ENCODE measurements around the gene THADA. TPM values are rescaled to one million over a fixed set of nuclear protein-coding genes. Genes with fewer than 3 reads are reported as not detected.

Gene THADA
- polyA plus RNA-seq, 1 donor (not counting 4 experiments of a cell fraction or from before 2014, with no cell fraction given): 22.6 TPM

DNA sequence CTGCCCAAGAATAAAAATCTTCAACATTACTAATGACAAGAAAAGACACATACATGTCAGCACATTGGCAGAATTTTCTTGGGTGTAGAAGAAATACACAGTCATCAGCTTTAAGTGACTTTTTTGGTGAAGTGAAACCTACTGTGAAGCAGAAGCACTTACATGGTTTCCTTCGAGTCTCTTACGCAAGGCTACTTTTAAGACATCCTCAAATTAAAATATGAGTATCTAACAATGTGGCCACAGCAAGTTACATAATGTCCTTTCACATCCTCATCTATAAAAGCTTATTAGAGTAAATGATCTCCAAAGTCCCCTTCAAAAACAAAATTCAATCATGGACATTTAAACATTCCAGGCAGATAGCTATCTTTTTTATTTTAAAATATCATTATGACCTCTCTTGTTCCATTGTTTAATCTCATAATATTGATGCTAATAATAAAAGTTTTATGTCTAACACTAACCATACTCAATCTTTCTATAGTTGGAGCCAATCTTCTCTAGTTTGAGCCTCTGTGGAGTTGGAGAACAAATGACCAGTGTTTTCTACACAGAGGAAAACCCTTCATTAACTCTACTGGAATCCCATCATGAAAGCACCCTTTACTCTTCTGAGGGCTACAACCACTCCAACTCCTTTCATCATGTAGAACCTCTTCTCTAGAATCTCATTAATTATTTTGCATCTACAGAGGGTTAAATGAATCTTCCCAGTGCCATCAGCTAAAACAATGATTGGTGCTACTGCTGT lies 187.3 kb downstream of the THADA start:
- no peak overlapping the region for H3K4me2 ChIP-seq (ENCODE audit: control insufficient read depth, extremely low read depth, insufficient read depth, low read depth, low read length)
- no peaks in the 10 kb centered on the region for H3K79me2 ChIP-seq (ENCODE audit: control insufficient read depth, insufficient read depth, low read length)
- dilution Hi-C loops (cut with MboI; ENCODE audit: extremely low pct_ligation_motif_present, low sequenced_read_pairs): no loop called here
- H3K36me3 ChIP-seq (ENCODE audit: control insufficient read depth in 2 of 2, extremely low read depth in 1 of 2, insufficient read depth in 2 of 2, low read length in 2 of 2): no peaks in the 10 kb centered on the region
- H3K9me1 ChIP-seq (ENCODE audit: control insufficient read depth, extremely low read depth, insufficient read depth, low read length): no peaks in the 10 kb centered on the region
- H3K9me3 ChIP-seq (ENCODE audit: control insufficient read depth, low read depth, low read length): no peaks in the 10 kb centered on the region
- H4K20me1 ChIP-seq (ENCODE audit: control insufficient read depth, extremely low read depth, insufficient read depth, low read length): no peaks in the 10 kb centered on the region
- no peak overlapping the region for H2AFZ ChIP-seq (ENCODE audit: control insufficient read depth, low read length)
- H3K4me1 ChIP-seq (ENCODE audit: control insufficient read depth, extremely low read depth, insufficient read depth, low read length): peaks cover 28% of the 10 kb centered on the region
- H3K4me3 ChIP-seq (ENCODE audit: control insufficient read depth in 2 of 3, extremely low read depth in 1 of 3, insufficient read depth in 2 of 3, low read depth in 1 of 3, low read length in 3 of 3): no peak overlapping the region
- FAIRE-seq: peak; percentile 20
- no peak for DNase-seq (ENCODE audit: low read depth, low spot score)
- no peak overlapping the region for H3K9ac ChIP-seq (ENCODE audit: control insufficient read depth, extremely low read depth, insufficient read depth, low read length)
- H3K27ac ChIP-seq (ENCODE audit: control insufficient read depth, insufficient read depth, low read length): no peak overlapping the region
- H3K27me3 ChIP-seq (ENCODE audit: control insufficient read depth, extremely low read depth, insufficient read depth, low read length): no peaks in the 10 kb centered on the region
- TF ChIP-seq EZH2 (IDR thresholded peaks at IDR 0.05; ENCODE audit: low read length): no peak
- TF ChIP-seq, protein P1, sequence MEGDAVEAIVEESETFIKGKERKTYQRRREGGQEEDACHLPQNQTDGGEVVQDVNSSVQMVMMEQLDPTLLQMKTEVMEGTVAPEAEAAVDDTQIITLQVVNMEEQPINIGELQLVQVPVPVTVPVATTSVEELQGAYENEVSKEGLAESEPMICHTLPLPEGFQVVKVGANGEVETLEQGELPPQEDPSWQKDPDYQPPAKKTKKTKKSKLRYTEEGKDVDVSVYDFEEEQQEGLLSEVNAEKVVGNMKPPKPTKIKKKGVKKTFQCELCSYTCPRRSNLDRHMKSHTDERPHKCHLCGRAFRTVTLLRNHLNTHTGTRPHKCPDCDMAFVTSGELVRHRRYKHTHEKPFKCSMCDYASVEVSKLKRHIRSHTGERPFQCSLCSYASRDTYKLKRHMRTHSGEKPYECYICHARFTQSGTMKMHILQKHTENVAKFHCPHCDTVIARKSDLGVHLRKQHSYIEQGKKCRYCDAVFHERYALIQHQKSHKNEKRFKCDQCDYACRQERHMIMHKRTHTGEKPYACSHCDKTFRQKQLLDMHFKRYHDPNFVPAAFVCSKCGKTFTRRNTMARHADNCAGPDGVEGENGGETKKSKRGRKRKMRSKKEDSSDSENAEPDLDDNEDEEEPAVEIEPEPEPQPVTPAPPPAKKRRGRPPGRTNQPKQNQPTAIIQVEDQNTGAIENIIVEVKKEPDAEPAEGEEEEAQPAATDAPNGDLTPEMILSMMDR (optimal IDR thresholded peaks at IDR 0.05 in 1 of 3, IDR thresholded peaks at IDR 0.05 in 1 of 3, conservative IDR thresholded peaks at IDR 0.05 in 1 of 3; ENCODE audit: extremely low read depth in 1 of 3, insufficient read depth in 2 of 3, low read length in 3 of 3): no peak

DNA sequence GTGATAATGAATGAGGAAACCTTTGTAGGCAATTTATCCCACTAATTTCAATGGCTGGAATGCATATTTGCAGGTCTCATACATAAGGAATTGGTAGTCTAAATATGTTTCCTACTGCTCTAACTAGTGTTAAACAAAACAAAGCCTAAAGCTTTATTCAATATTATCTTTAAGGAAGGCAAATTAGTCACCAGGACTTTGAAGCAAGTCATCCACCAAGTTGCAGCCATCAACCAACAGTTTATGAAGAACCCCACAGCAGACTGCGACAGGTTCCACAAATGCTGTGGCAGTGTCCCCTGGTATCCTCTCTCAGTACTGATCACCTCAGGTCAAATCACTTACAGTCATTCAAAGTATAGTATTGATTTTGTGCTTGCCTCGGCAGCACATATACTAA lies 187.9 kb downstream of the THADA start:
- H3K79me2 ChIP-seq (ENCODE audit: control insufficient read depth, insufficient read depth, low read length): no peaks in the 10 kb centered on the region
- peaks cover 35% of the 10 kb centered on the region for H3K4me1 ChIP-seq (ENCODE audit: control insufficient read depth, extremely low read depth, insufficient read depth, low read length)
- H4K20me1 ChIP-seq (ENCODE audit: control insufficient read depth, extremely low read depth, insufficient read depth, low read length): no peaks in the 10 kb centered on the region
- dilution Hi-C loops (cut with MboI; ENCODE audit: extremely low pct_ligation_motif_present, low sequenced_read_pairs): no loop called here
- no peaks in the 10 kb centered on the region for H3K36me3 ChIP-seq (ENCODE audit: control insufficient read depth in 2 of 2, extremely low read depth in 1 of 2, insufficient read depth in 2 of 2, low read length in 2 of 2)
- no peak overlapping the region for H3K27ac ChIP-seq (ENCODE audit: control insufficient read depth, insufficient read depth, low read length)
- no peaks in the 10 kb centered on the region for H3K9me1 ChIP-seq (ENCODE audit: control insufficient read depth, extremely low read depth, insufficient read depth, low read length)
- peak; percentile 58 for FAIRE-seq
- no peaks in the 10 kb centered on the region for H3K9me3 ChIP-seq (ENCODE audit: control insufficient read depth, low read depth, low read length)
- no peak for DNase-seq (ENCODE audit: low read depth, low spot score)
- no peak overlapping the region for H2AFZ ChIP-seq (ENCODE audit: control insufficient read depth, low read length)
- TF ChIP-seq EZH2 (IDR thresholded peaks at IDR 0.05; ENCODE audit: low read length): no peak
- TF ChIP-seq, protein P1 (optimal IDR thresholded peaks at IDR 0.05 in 1 of 3, IDR thresholded peaks at IDR 0.05 in 1 of 3, conservative IDR thresholded peaks at IDR 0.05 in 1 of 3; ENCODE audit: extremely low read depth in 1 of 3, insufficient read depth in 2 of 3, low read length in 3 of 3): no peak
- H3K9ac ChIP-seq (ENCODE audit: control insufficient read depth, extremely low read depth, insufficient read depth, low read length): no peak overlapping the region
- H3K27me3 ChIP-seq (ENCODE audit: control insufficient read depth, extremely low read depth, insufficient read depth, low read length): no peaks in the 10 kb centered on the region
- no peak overlapping the region for H3K4me3 ChIP-seq (ENCODE audit: control insufficient read depth in 2 of 3, extremely low read depth in 1 of 3, insufficient read depth in 2 of 3, low read depth in 1 of 3, low read length in 3 of 3)
- H3K4me2 ChIP-seq (ENCODE audit: control insufficient read depth, extremely low read depth, insufficient read depth, low read depth, low read length): no peak overlapping the region

All from keratinocyte (primary cell).